Parathyroid adenoma (tissue), 2 donors: ENCODE data around the gene RELB.
"Not testable (repeated sequence)": the region's sequence is repeated elsewhere in the genome, so short reads cannot be mapped to it uniquely, and the experiment has no call there.

Experiments
- H2AFZ ChIP-seq: fragments of 300-600 bp; sonication (generic); one replicate; pipeline ENCODE4 v1.7.0; 2017; ENCODE audit warnings: antibody characterized with exemption, mild to moderate bottlenecking
- H3K27ac ChIP-seq: fragments of 300-600 bp; sonication (generic); one replicate; pipeline ENCODE4 v1.7.0; 2017
- H3K27me3 ChIP-seq: fragments of 300-600 bp; sonication (generic); one replicate; pipeline ENCODE4 v1.7.0; 2017; ENCODE audit warnings: low read length; ENCODE audit not compliant: control insufficient read depth, insufficient read depth
- H3K36me3 ChIP-seq: fragments of 300-600 bp; sonication (generic); one replicate; pipeline ENCODE4 v1.7.0; 2017; ENCODE audit warnings: low read length; ENCODE audit not compliant: control insufficient read depth, insufficient read depth
- H3K4me1 ChIP-seq: fragments of 300-600 bp; sonication (generic); one replicate; pipeline ENCODE4 v1.7.0; 2017; ENCODE audit warnings: control low read depth
- H3K4me2 ChIP-seq: fragments of 300-600 bp; sonication (generic); one replicate; pipeline ENCODE4 v1.7.0; 2017; ENCODE audit warnings: low read length
- H3K4me3 ChIP-seq: fragments of 300-600 bp; sonication (generic); one replicate; pipeline ENCODE4 v1.7.0; 2017; ENCODE audit warnings: low read depth, low read length
- H3K79me2 ChIP-seq: fragments of 300-600 bp; sonication (generic); one replicate; pipeline ENCODE4 v1.7.0; 2017; ENCODE audit warnings: control low read depth
- H3K9ac ChIP-seq: fragments of 300-600 bp; sonication (generic); one replicate; pipeline ENCODE4 v1.7.0; 2017; ENCODE audit warnings: mild to moderate bottlenecking
- H3K9me3 ChIP-seq: fragments of 300-600 bp; sonication (generic); one replicate; pipeline ENCODE4 v1.7.0; 2017; ENCODE audit warnings: low read length; ENCODE audit not compliant: control insufficient read depth
- TF ChIP-seq, protein P1 (sequence below): fragments of 300-600 bp; sonication (generic); IDR thresholded peaks from one replicate; pipeline ENCODE4 v1.7.0; 2017; ENCODE audit warnings: antibody characterized with exemption, mild to moderate bottlenecking
- donor health status: primary hyperparathyroidism.

Gene RELB

DNA sequence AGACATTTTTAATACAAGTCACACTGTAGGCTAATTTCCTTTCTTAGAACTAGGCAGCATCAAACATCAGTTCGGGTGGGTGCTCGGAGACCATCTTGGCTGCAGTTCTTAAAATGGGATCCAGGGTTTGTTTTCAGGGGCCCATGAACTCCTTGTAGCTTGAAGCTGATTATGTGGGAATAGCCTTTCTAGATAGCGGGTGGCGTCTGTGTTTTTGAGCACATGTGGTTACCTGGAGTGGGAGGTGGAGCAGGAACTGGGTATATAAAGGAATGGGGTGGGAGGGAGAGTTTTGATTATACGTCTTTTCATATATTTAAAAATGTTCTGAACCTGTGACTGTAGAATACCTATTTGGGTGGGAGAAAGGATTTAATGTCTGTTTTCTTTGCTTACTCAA is 33.1 kb upstream of the RELB start:
- no peaks in the 10 kb centered on the region for H3K9me3 ChIP-seq
- H3K4me1 ChIP-seq, result no peaks in the 10 kb centered on the region
- H3K36me3 ChIP-seq, result no peaks in the 10 kb centered on the region
- TF ChIP-seq, protein P1, sequence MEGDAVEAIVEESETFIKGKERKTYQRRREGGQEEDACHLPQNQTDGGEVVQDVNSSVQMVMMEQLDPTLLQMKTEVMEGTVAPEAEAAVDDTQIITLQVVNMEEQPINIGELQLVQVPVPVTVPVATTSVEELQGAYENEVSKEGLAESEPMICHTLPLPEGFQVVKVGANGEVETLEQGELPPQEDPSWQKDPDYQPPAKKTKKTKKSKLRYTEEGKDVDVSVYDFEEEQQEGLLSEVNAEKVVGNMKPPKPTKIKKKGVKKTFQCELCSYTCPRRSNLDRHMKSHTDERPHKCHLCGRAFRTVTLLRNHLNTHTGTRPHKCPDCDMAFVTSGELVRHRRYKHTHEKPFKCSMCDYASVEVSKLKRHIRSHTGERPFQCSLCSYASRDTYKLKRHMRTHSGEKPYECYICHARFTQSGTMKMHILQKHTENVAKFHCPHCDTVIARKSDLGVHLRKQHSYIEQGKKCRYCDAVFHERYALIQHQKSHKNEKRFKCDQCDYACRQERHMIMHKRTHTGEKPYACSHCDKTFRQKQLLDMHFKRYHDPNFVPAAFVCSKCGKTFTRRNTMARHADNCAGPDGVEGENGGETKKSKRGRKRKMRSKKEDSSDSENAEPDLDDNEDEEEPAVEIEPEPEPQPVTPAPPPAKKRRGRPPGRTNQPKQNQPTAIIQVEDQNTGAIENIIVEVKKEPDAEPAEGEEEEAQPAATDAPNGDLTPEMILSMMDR, result no peak
- H3K9ac ChIP-seq, result no peak overlapping the region
- no peaks in the 10 kb centered on the region for H3K27me3 ChIP-seq
- no peak overlapping the region for H3K27ac ChIP-seq
- no peak overlapping the region for H3K4me2 ChIP-seq
- peaks cover 20% of the 10 kb centered on the region for H3K79me2 ChIP-seq
- no peak overlapping the region for H2AFZ ChIP-seq
- no peak overlapping the region for H3K4me3 ChIP-seq

DNA sequence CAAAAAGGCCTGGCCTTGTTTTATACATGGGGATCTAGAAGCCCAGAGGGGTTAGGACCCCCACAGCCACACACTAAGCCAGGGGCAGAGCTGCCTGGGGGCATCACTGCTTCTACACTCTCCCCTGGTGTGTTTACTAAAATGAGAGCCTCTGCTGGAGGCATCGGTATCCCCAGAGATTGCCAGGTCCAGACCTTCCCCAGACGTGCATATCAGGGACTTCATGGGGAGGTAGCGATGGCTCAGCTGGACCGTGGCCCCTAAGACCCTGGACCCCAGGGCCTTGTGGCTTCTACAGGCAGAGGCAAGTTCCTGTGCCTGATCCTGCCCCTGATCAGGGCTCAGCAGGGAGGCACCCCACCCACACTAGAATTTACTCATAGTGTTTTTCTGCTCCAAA is 32.6 kb upstream of the RELB start:
- H2AFZ ChIP-seq, result no peak overlapping the region
- TF ChIP-seq, protein P1, result no peak
- H3K9ac ChIP-seq, result no peak overlapping the region
- no peaks in the 10 kb centered on the region for H3K36me3 ChIP-seq
- no peak overlapping the region for H3K4me3 ChIP-seq
- no peaks in the 10 kb centered on the region for H3K27me3 ChIP-seq
- peaks cover 20% of the 10 kb centered on the region for H3K79me2 ChIP-seq
- no peak overlapping the region for H3K27ac ChIP-seq
- no peaks in the 10 kb centered on the region for H3K4me1 ChIP-seq
- no peaks in the 10 kb centered on the region for H3K9me3 ChIP-seq
- H3K4me2 ChIP-seq, result no peak overlapping the region

DNA sequence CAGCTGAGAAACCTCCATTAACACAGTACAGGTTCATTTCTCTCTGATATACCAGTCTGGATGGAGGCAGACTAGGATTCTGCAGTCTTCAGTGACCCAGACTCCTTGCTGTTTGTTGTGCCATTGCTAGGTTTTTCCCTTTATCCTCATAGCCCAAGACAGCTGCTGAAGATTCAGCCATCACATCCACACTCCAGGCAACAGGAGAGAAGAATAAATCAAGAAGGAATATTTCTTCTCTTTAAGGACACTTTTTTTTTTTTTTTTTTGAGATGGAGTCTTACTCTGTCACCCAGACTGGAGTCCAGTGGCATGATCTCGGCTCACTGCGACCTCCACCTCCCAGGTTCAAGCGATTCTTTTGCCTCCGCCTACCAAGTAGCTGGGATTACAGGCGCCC is 31.8 kb upstream of the RELB start:
- peaks cover 22% of the 10 kb centered on the region for H3K79me2 ChIP-seq
- no peak overlapping the region for H3K27ac ChIP-seq
- no peaks in the 10 kb centered on the region for H3K36me3 ChIP-seq
- TF ChIP-seq, protein P1, result no peak
- H2AFZ ChIP-seq, result no peak overlapping the region
- no peaks in the 10 kb centered on the region for H3K9me3 ChIP-seq
- no peaks in the 10 kb centered on the region for H3K4me1 ChIP-seq
- H3K4me2 ChIP-seq, result no peak overlapping the region
- no peaks in the 10 kb centered on the region for H3K27me3 ChIP-seq
- no peak overlapping the region for H3K9ac ChIP-seq
- H3K4me3 ChIP-seq, result no peak overlapping the region

DNA sequence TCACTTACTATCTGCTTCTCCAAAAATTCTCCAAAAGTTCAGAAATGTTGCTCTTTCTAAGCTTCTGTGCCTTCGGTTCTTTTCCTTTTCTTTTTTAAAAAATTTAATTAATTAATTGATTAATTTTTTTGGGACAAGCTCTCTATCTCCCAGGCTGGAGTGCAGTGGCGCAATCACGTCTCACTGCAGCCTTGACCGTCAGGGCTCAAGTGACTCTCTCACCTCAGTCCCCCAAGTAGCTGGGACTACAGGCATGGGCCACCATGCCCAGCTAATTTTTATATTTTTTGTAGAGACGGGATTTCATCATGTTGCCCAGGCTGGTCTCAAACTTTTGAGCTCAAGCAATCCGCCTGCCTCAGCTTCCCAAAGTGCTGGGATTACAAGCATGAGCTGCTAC is 29.8 kb upstream of the RELB start:
- not testable (repeated sequence) for H3K27ac ChIP-seq, H3K9ac ChIP-seq, H3K36me3 ChIP-seq, H3K9me3 ChIP-seq, H2AFZ ChIP-seq, H3K4me2 ChIP-seq, H3K4me3 ChIP-seq, H3K4me1 ChIP-seq, H3K27me3 ChIP-seq
- peaks cover 26% of the 10 kb centered on the region for H3K79me2 ChIP-seq

DNA sequence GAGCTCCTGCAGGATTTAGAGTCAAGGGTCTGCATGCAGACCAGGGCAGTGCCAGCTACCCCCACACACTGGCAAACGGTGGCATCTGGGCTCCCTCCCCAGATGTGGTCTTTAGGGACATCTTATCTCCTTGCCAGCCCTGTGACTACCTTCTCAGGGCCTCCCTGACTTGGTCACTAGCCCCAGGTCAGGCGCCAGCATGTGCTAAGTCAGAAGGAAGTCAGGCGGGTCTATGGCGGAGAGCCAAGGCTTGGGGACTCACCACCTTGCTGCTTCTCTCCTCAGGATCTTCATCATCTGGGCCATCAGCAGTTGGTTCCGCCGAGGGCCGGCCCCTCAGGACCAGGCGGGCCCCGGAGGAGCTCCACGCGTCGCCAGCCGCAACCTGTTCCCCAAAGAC is 28.5 kb upstream of the RELB start:
- Histone ChIP-seq H2AFZ (no peak overlapping the region), H3K27me3 (no peaks in the 10 kb centered on the region), H3K27ac (no peak overlapping the region), H3K9ac (no peak overlapping the region), H3K4me2 (no peak overlapping the region), H3K36me3 (no peaks in the 10 kb centered on the region), H3K9me3 (no peaks in the 10 kb centered on the region), H3K4me3 (no peak overlapping the region), H3K79me2 (peaks cover 34% of the 10 kb centered on the region), H3K4me1 (no peaks in the 10 kb centered on the region)
- TF ChIP-seq, protein P1, result no peak
